Activated effector memory CD4-positive, alpha-beta T cell treated with anti-CD3 and anti-CD28 coated beads, Interleukin-2, amount 50 U/mL, for 16 hours (primary cell): Measurements from ENCODE around the gene ST6GAL1.
A peak's percentile ranks its signal among the peaks of the same experiment; 100 is the strongest.
"Not testable (repeated sequence)": the region's sequence is repeated elsewhere in the genome, so short reads cannot be mapped to it uniquely, and the experiment has no call there.

Experiments
- DNase-seq: peaks from one replicate; pipeline ENCODE4 v3.0.0-alpha.2; 2020

The ST6GAL1 gene

DNA sequence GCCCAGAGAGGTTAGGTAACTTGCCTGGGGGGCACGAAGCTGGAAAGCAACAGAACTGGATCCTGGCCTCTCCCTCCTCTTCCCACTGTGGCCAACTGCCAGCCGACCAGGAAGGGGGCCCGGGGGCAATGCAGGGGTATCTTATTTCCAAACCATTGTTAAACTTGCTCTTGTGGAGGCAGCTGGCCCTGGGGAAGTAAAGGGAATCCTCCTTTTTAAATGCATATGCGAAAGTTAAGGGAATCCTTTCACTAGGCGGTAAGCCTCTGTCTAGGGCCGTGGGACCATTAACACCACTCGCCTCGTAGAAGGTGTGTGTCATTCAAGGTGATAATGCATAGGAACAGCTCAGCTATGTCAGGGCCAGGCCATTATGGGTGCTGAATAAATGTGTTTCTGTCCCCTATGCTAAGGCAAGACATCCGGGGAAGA lies 68.6 kb downstream of the ST6GAL1 start:
- DNase-seq, result no peak

DNA sequence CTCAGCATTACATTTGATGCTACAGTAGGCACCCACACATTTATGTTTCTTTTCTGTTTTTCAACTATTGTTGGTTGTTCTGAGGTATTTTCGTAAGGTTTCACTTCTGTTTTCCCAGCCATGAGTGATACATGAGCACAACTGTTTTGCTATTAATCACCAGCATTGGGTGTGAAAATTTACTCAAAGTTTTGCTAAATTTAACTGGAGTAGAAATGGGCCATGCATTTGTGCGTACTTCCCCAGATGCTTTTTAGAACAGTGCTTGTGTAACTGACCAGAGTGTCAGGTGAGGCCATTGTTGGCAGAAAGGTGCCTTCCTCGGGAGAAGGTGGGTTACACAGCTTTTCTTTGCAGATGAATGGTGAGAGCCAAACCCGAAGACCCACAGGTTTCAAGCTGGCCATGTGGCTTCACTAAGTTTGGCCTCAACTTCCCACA lies 70.4 kb downstream of the ST6GAL1 start:
- DNase-seq, result no peak

DNA sequence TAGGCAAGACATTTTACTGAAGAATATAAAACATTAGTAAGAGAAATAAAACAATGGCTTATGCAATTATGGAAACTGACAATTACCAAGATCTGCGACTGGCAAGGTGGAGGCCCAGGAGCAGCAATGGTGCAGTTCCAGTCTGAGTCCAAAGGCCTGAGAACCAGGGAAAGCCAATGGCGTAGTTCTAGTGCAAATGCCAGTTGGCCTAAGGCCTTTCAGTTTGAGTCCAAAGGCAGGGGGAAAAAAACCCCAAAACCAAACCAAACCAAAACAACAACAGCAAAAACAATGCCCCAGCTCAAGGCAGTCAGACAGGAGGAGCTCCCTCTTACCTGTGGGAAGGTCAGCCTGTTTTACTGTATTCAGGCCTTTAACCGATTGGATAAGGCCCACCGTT lies 72.6 kb downstream of the ST6GAL1 start:
- DNase-seq, result no peak

DNA sequence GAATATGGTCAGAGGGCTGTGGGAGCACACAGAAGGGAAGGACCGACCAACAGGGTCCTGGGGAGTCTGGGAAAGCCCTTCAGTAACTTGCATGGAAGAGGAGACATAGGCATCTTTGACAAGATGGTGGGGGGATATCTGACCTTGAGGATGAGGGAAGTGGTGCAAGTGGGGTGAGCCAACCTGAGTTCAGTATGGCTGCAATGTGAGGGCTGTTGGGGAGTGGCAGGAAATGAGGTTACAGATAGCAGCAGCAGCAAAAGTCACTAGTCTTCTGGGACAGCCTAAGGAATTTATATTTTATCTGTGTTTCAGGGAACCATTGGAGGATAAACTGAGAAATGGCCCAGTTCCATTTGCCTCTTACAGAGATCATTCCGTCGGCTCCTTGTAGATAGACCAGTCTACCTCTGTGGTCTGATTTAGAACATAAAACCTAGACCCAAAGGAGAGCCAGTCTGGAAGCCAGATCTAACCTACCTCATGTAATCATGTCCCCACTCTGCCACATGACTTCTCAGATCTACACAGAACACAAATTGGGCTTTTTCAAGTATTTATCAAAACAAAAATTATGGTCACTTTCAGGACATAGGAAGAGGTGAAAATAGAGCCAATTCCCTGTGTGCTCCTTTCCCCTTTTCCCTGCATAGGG lies 75.6 kb downstream of the ST6GAL1 start:
- no peak for DNase-seq

DNA sequence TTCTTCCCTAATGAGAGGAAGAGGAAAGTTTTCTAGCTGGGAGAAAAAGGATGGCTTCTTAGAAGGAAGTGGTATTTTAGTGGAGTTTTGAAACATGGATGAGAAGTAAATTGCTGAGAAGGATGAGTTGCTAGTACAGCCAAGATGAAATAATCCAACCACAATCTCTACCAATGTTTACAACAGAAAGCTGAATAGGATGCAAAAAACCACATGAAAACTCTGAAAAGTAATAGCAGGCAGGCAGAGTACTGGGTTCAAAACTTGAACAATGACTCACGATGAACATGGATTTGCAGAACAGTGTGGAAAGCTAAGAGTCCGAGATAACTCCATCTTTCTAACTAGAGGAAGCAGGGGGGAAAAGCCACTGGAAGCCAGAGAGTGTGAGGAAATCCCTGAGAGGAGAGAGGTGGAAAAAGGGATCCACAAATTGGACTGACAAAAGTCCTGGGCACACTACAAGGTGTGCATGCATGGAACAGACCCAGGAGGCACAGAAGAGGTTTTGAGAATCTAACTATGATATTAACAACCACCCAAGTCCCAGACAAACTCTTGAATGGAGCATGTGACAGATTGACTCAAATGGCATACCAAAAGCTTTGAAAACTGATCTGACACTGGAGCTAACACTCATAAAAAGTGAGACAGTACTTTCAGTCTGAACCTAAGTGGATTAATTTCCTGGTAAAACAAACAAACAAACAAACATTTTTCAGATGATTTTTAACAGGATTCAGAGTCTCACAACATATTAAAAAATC lies 76.7 kb downstream of the ST6GAL1 start:
- no peak for DNase-seq

DNA sequence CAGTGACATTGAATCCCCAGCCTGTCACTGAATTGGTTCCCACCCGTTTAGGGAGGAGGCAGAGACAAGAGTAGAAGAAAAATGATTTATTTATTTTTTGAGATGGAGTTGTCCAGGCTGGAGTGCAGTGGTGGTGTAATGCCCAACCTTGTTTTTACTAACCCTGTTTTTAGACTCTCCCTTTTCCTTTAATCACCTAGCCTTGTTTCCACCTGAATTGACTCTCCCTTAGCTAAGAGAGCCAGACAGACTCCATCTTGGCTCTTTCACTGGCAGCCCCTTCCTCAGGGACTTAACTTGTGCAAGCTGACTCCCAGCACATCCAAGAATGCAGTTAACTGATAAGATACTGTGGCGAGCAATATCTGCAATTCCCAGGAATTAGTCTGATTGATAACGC lies 80.1 kb downstream of the ST6GAL1 start:
- DNase-seq, result not testable (repeated sequence)

DNA sequence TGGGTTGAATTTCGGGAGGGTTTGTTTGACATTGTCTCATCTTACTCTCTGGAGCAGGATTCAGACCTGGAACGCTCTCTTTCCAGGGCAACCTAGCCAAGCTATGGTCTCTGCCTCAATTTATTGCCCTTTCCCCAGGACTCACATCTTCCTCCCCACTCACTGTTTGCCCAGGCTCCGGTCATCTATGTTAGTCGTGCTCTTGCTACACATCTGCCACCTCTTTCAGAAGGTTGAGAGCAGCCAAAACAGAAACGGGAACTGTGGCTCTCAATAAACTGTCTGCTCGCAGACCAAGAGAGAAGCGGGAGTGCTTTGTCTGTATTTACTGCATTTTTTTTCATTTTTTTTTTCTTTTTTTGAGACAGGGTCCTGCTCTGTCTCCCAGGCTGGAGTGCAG lies 81.6 kb downstream of the ST6GAL1 start:
- no peak for DNase-seq

DNA sequence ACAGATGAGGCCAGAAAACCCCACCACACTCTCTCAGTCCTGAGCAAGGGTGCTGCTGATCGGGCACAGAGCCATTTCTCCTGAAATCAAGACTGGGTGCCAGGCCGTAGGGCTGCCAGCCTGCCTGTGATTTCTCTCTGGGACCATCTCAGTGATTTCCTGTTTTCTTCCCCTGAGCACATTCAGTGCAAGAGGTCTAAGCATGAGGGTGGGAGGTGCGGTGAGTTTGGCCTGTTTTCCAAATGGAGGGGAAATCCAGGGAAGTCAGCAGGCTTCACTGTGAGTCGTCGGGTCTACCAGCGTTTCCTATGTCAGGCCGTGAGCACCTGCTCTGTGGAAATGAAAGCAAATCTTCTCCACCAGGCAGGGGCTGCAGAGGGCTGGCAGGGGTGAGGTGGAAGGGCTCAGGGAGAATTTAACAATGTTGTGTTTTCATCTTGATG lies 82.3 kb downstream of the ST6GAL1 start:
- peak; percentile 81 for DNase-seq

DNA sequence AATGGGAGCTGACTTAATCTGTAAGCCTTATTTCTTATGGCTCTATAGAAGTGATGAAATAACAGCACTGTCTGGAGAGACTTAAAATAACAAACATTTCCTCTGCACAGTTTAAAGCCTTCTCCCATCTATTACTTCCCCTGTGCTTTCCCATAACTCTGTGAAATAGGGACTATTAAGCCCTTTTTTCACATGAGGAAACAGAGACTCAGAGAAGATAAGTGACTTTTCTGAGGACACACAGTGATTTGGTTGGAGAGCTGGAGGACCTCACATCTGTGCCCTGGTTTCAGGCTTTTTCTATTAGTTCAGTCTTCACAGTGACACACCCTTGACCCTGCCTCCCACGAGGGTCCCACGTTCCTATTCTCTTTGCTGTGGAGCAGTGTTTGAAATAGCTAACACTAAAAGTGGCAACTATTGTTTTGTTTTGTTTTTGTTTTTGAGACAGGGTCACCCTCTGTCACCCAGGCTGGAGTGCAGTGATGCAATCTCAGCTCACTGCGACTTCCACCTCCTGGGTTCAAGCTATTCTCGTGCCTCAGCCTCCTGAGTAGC lies 82.9 kb downstream of the ST6GAL1 start:
- DNase-seq, result no peak

DNA sequence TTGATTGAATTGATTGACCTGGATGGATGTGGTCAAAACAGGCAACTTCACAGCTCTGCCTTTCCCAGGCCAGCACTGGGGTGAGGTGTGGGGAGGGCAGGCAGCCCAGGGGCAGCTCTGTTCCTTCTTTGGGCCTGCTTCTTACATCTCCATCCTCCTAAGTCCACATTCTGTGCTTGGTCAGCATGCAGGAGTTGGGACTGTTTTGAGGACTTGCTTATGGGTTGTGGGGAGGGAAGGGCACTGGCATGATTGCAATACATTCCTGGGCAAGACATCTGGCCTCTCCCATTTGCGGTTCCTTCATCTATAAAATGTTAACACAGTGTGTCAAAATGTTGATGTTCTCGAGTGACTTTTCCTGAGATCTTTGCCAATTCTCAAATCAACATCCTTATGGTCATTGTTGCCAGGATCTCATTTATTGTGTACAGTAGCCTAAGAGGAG lies 84.1 kb downstream of the ST6GAL1 start:
- DNase-seq, result no peak

DNA sequence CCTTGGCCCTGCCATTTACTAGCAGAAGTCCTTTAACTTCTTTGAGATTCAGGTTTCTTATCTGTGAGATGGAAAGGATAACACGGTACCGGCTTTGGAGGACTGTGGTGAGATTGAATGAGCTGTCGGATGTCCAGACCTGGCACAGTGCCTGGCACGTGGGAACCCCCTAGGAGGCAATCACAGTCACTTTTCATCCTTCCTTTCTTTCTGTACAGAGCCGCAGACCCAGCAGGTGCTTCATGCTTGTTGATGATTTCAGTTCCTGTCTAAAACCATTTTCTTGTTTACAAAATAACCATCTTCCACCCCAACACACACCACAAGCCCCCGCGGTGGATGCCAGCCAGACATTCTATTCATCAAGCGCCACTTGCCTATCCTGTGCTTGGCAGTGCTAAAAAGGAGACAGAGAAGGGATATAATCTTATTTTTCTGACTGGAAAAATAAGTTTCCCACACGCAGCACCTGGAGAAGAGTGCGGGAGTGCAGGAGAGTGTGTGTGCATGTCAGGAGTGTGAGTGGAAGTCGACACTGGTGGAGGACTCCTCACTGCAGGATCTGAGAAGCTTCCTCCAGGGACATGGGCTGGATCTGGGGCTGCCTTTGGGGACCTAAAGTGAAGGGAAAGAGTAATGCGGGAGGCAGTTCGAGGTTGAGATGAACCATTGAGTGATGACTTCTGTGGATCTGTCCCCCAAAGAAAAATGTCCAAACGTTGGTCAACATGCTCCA lies 85.7 kb downstream of the ST6GAL1 start:
- no peak for DNase-seq

DNA sequence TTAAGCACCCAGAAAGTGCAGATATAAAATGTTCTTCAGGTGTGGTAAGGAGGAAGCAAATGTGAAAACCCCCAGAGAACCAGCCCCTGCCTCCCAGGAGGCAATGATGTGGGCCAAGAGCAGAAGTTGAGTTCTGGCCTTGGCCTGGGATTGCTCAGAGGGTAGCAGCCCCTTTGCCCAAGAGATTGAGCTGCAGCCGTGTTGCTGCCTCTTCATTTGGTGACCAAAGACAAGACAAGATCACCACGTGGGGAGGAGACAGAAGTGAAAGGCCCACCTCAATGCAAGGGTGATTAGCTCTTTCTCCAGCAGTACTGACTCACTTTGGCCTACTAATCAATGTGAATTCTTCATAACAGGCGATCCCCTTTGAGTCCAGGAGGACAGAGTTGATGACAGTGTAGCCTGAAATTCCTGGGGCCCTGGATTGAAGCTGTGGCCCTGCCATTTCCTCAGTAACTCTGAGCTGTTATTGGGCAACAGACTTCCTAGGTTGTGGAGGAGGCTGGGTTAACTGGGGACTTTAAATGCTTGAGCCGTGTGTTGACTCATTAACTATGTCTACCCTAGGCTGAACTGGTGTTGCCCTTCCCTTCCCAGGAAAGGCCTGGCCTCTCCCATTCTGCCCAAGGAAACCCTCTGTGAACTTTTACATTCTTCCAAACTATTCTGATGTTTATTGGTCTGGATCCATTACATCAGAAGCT lies 86.5 kb downstream of the ST6GAL1 start:
- DNase-seq, result no peak

DNA sequence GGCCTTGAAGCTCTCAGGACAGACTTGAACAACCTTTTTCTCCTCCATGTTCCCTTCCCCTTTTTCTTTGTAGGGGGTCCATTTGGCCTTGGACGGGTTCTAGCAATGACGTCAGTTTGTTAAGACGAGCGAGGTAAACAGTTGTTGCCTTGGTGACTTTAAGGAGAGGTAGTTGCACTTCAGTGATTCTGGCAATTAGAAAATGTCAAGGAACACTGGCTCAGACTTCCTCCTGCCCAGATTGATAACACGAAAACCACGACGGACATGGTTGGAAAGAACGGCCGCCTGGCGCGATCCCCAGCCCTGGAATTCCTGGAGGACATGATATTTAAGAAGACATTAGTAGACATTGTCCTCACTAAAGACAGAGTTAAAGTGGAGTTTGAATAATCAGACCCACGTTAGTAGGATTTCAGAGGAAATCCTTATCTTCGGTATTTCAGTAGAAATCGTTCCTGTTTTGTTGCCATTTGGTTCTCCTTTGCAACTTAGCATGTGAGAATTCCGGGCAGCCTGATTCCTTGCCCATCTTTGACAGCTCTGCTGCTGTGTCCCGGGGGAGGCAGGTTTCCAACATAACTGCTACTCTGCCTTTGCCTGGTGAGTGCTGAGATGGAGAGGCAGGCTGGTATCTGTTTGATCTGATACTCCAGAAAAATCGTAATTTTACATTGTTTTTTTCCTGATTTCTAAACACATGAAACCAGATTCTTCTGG lies 87.3 kb downstream of the ST6GAL1 start:
- DNase-seq, result no peak

DNA sequence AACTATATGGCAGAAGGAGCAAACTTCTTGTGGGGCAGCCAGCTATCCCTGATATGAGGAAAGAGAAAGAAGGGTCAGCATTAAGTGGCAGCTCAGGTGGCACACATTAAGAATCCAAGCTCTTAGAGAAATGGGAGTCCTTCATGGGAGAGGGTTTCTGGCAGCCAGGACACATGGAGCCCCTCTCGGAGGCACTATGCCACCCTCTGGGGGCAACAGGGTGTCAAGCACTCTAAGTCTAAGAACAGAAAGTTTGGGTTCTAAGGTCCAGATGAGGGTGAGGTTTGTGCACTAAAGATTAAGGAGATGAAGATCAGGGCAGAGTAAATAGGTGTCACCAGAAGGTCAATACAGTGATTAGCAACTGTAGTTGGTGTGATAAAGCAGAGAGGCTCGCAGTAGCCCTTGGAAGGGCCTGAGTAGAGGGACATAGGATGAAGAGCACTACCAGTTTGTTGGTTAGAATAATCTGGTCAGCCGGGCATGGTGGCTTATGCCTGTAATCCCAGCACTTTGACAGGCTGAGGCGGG lies 89.3 kb downstream of the ST6GAL1 start:
- DNase-seq, result no peak

DNA sequence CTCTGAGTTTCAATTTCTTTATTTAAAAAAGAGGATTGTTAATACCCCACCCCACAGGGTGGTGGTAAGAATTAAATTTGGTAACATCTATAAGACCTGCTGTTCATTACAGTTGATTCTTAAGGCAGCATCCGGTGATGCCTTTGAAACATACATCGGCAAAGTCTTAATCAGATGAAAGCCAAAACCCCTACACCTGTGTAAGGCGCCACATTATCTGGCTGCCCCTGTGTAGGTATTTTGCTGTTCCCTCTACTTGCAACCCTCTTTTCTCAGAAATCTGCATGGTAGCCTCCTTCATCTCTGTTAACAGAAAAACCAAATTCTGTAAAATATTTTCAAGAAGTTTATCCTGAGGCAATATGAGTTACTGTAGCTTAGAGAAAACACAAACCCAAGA lies 90.0 kb downstream of the ST6GAL1 start:
- no peak for DNase-seq

DNA sequence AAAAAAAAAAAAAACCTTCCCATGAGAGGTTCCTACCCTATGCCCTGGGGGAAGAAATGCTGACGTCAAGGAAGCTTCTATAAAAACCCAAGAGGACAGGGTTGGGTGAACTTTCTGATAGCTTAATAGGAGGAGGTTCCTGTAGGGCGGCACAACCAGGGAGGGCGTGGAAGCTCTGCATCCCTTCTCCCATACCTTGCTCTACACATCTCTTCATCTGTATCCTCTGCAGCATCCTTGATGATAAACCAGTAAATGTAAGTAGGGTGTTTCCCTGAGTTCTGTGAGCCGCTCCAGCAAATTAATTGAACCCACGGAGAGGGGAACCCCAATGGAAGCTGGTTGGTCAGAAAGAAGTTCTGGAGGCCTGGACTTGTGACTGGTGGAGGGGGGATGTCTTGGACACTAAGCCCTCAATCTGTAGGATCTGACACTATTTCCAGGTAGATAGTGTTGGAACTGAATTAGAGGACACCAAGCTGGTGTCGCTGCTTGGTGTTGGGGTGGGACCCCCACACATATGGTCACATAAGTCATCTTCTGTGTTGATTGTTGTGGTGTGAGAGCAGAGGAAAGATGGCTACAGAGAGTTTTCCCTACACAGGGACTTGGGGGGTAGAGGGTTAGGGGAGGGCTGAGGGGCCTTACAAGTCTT lies 91.5 kb downstream of the ST6GAL1 start:
- DNase-seq, result no peak

DNA sequence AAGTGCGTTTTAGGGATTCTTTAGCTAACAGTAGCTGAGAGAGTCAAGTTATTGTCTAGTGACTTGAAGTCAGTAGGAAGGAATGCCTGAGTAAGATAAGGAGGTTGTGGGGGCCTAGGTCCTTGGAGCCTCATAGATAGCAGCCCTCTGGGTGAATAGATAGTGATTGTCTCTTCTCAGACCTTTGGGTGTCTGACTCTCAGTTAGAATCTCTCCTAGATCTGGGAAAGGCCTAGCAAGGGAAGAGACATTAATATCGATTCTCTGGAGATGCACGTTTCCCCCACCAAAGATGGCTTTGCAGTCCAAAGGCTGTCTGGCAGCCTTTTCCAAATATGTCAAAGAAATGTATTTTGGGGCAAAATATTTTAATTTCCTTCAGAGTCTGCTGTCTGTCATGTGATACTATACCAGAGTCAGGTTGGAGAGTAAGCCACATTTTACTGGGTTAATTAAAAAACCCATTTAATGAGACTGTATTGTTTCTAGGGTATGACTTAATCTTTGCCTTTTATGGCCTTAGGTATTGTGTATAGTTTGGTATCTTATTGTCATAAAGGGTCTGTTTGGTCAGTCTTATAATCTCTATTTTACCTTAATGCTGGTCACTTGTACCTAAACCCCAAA lies 92.2 kb downstream of the ST6GAL1 start:
- no peak for DNase-seq

DNA sequence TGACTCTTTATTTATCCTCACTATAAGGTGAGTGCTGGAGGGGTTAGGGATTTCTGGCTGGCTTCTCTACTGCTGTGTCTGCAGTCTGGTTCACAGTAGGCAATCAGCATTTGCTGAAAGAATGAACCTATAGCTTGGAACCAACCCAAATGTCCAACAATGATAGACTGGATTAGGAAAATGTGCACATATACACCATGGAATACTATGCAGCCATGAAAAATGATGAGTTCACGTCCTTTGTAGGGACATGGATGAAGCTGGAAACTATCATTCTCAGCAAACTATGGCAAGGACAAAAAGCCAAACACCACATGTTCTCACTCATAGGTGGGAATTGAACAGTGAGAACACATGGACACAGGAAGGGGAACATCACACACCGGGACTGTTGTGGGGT lies 93.0 kb downstream of the ST6GAL1 start:
- not testable (repeated sequence) for DNase-seq

DNA sequence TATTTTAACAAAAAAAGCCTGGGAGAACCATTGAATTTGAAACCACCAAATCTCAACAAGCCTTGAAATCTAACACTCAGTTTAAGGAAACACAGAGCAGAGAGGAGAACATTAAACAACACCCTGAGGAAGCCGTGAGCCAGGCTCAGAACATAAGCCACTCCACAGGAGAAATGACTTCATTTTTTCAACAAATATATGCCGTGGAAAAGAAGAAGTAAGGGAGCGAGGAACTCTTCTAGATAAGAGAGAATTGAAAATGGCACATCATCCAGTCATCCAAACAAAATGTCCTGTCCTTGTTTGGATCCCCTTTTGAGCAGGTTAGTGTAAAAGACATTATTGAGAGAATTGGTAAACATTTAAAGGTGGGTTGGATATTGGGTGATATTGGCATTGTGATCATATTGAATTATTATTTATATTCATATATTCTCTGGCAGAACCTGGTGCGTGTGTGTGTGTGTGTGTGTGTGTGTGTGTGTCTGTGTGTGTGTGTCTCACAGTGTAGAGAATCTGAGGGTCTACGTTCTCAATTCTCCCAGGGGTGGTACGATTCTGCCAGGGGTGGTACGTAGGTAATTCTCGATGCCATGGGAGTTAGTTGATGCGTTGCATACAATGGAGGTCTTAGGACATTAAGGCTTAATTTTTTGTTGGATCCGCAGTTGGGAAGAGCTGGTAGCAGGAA lies 94.4 kb downstream of the ST6GAL1 start:
- DNase-seq, result no peak

DNA sequence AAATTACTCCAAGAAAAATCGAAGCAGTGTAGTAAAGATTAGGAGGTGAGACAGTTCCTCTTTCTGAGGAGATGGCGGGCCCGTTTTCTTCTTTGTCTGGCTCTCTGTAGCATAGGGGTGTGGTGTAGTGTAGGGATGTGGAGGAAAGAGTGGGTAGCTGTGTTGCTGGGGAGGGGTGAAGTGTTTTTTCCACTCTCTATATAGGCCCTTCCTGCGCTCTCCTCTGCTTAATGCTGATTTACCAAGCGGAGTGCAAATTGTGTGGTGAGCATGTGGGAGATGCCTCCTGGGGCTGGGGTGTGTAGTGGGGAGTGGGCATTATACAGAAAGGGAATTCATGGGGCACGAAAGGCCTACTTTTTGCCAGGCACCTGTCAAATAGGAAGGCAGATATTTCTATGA lies 94.9 kb downstream of the ST6GAL1 start:
- DNase-seq, result peak; percentile 79
